C4-2B (cell line): Measurements from ENCODE around the gene COL28A1.

Source experiments
- CTCF ChIP-seq: fragments of 450-650 bp; conservative IDR thresholded peaks from 2 replicates; pipeline ENCODE4 v1.5.1; 2017; ENCODE audit warnings: mild to moderate bottlenecking
- ZFX ChIP-seq: fragments of 450-650 bp; IDR thresholded peaks from 2 replicates; pipeline ENCODE4 v1.6.1; 2017

- TF ChIP-seq CTCF (no peak), ZFX (no peak)
Measured at GRCh38 chr7:7581531-7582179, 46.0 kb upstream of the COL28A1 start.
